Transverse colon (tissue), 4 donors: ENCODE data around the gene ZMYND11. TPM values are rescaled to one million over a fixed set of nuclear protein-coding genes. Genes with fewer than 3 reads are reported as not detected.
"Not testable (repeated sequence)": the region's sequence is repeated elsewhere in the genome, so short reads cannot be mapped to it uniquely, and the experiment has no call there.

Source experiments
- DNase-seq: peaks from one replicate; pipeline ENCODE4 v3.0.0-alpha.2; 2019
- H3K27ac ChIP-seq, 4 donors: fragments of 200-600 bp; sonication (generic); 2 replicates each; pipeline ENCODE4 v1.5.1; 2016 to 2018; ENCODE audit warnings: inconsistent platforms in 4 of 4
- H3K27me3 ChIP-seq: fragments of 200-600 bp; sonication (generic); 2 replicates; pipeline ENCODE4 v1.5.1; 2017; ENCODE audit warnings: inconsistent platforms
- H3K36me3 ChIP-seq, 4 donors: fragments of 200-600 bp; sonication (generic); 2 replicates each; pipeline ENCODE4 v1.5.1; 2017 to 2019; ENCODE audit warnings: inconsistent platforms in 4 of 4
- H3K4me1 ChIP-seq, 4 donors: fragments of 200-600 bp; sonication (generic); 2 replicates each; pipeline ENCODE4 v1.5.1; 2017 to 2020; ENCODE audit warnings: inconsistent platforms in 4 of 4
- H3K4me3 ChIP-seq, 4 donors: fragments of 200-600 bp; sonication (generic); 1 replicate in 1 of 4; 2 replicates in 3 of 4; pipeline versions ENCODE4 v1.5.1 to v1.6.1; 2017 to 2019; ENCODE audit warnings: inconsistent platforms in 4 of 4
- H3K9me3 ChIP-seq, 2 donors: fragments of 200-600 bp; sonication (generic); 2 replicates each; pipeline ENCODE4 v1.5.1; 2017 to 2019; ENCODE audit warnings: inconsistent platforms in 2 of 2
- CTCF ChIP-seq, 5 experiments: fragments of 200-600 bp in 3 of 5; fragments of 450-650 bp in 2 of 5; sonication (generic) in 3 of 5; IDR thresholded peaks; 1 replicate in 2 of 5; 2 replicates in 3 of 5; pipeline ENCODE4 v1.5.1; 2016 to 2017; ENCODE audit warnings: antibody characterized with exemption in 5 of 5, inconsistent platforms in 3 of 5, mild to moderate bottlenecking in 2 of 5, moderate library complexity in 1 of 5
- EP300 ChIP-seq: sonication (generic); formaldehyde crosslinking; IDR thresholded peaks from one replicate; pipeline ENCODE4 v1.6.1; 2017; ENCODE audit warnings: antibody characterized with exemption, low read depth
- POLR2A ChIP-seq: fragments of 450-650 bp; IDR thresholded peaks from one replicate; pipeline ENCODE4 v1.6.1; 2016; ENCODE audit warnings: antibody characterized with exemption, mild to moderate bottlenecking, moderate library complexity
- POLR2AphosphoS5 ChIP-seq, 3 donors: sonication (generic); formaldehyde crosslinking; IDR thresholded peaks; one replicate each; pipeline ENCODE4 v1.6.1; 2016; ENCODE audit warnings: antibody characterized with exemption in 3 of 3
- WGBS, 2 donors: methylation state at CpG; one replicate each; pipeline ENCODE4 v1.1.5; 2018; ENCODE audit warnings: low coverage in 1 of 2; 5-methylcytosine and 5-hydroxymethylcytosine counted together
- in situ Hi-C, 4 donors: fragments of 200-750 bp; cut with MboI; loops; one replicate each; pipeline versions ENCODE4 v1.15.0 to v1.15.1; 2017; ENCODE audit warnings: low sequenced_read_pairs in 3 of 4, low pct_ligation_motif_present in 1 of 4, low pct_unique_long_range_greater_than_20kb in 1 of 4
- intact Hi-C: fragments of 100-400 bp; cut with DNase I; formaldehyde crosslinking; loops from one replicate; pipeline ENCODE4 v1.15.1; 2023; ENCODE audit warnings: low total_unique reads
- total RNA-seq, 4 donors: library from RNA; depleted of rRNA; stranded (reverse); fragments of >200 nt; gene quantifications; one replicate each; pipeline ENCODE4 v1.1.0, GENCODE V29; 2016

Gene ZMYND11
- total RNA-seq, 4 donors from 2014 or later: 41.1 to 69.1 (median 54.2) TPM

- H3K9me3 ChIP-seq: peaks cover 0 to 10% of the 10 kb centered on the region in 2 donors
- intact Hi-C loops (no loop called here), in situ Hi-C loops (no loop called here)
- no peak overlapping the region for H3K4me3 ChIP-seq
- H3K4me1 ChIP-seq: no peaks in the 10 kb centered on the region
- no peak overlapping the region for H3K27ac ChIP-seq
- H3K36me3 ChIP-seq: peaks cover 0 to 23% (median 10%) of the 10 kb centered on the region in 4 donors
- no peak for DNase-seq
- 93 to 94% methylated on average over 1 of the region's 1 CpG for WGBS, 2 donors
- no peak for TF ChIP-seq CTCF (IDR thresholded peaks at IDR 0.05)
- TF ChIP-seq POLR2A: no peak
- no peak for TF ChIP-seq POLR2AphosphoS5 (IDR thresholded peaks at IDR 0.05)
- no peak for TF ChIP-seq EP300
- H3K27me3 ChIP-seq: no peaks in the 10 kb centered on the region
These were observed 48.9 kb downstream of the ZMYND11 start for GRCh38 chr10:184174-184573.

GRCh38 chr10:184911-185310, 49.7 kb downstream of the ZMYND11 start:
- Histone ChIP-seq H3K4me1 (no peaks in the 10 kb centered on the region), H3K4me3 (no peak overlapping the region), H3K27ac (no peak overlapping the region), H3K27me3 (no peaks in the 10 kb centered on the region), H3K36me3 (peaks cover 0 to 23% (median 10%) of the 10 kb centered on the region in 4 donors), H3K9me3 (peaks cover 0 to 10% of the 10 kb centered on the region in 2 donors)
- intact Hi-C loops: no loop called here
- in situ Hi-C loops: no loop called here
- 94 to 100% methylated on average over 5 of the region's 5 CpGs for WGBS, 2 donors
- DNase-seq: no peak
- TF ChIP-seq EP300 (no peak), POLR2AphosphoS5 (IDR thresholded peaks at IDR 0.05) (no peak), POLR2A (no peak), CTCF (IDR thresholded peaks at IDR 0.05) (no peak)

GRCh38 chr10:185571-185970, 50.3 kb downstream of the ZMYND11 start:
- H3K27me3 ChIP-seq, intact Hi-C loops, H3K4me3 ChIP-seq, in situ Hi-C loops, H3K27ac ChIP-seq, H3K4me1 ChIP-seq, DNase-seq: not testable (repeated sequence)
- H3K36me3 ChIP-seq: peaks cover 0 to 23% (median 8%) of the 10 kb centered on the region in 4 donors
- WGBS, 2 donors: 90 to 96% methylated on average over 4 to 7 of the region's 7 CpGs
- H3K9me3 ChIP-seq: peaks cover 0 to 10% of the 10 kb centered on the region in 2 donors

GRCh38 chr10:186911-187310, 51.7 kb downstream of the ZMYND11 start:
- intact Hi-C loops: no loop called here
- no peak overlapping the region for H3K27ac ChIP-seq
- H3K36me3 ChIP-seq: peaks cover 0 to 12% (median 5%) of the 10 kb centered on the region in 4 donors
- H3K27me3 ChIP-seq: no peaks in the 10 kb centered on the region
- H3K9me3 ChIP-seq: peaks cover 0 to 10% of the 10 kb centered on the region in 2 donors
- no peak for DNase-seq
- H3K4me1 ChIP-seq: no peaks in the 10 kb centered on the region
- WGBS, 2 donors: 95 to 96% methylated on average over 3 to 4 of the region's 4 CpGs
- H3K4me3 ChIP-seq: no peak overlapping the region
- in situ Hi-C loops: no loop called here
- TF ChIP-seq EP300 (no peak), POLR2AphosphoS5 (IDR thresholded peaks at IDR 0.05) (no peak), CTCF (IDR thresholded peaks at IDR 0.05) (no peak), POLR2A (no peak)

GRCh38 chr10:188546-188945, 53.3 kb downstream of the ZMYND11 start:
- intact Hi-C loops: no loop called here
- peaks cover 0 to 6% (median 2%) of the 10 kb centered on the region in 4 donors for H3K36me3 ChIP-seq
- TF ChIP-seq POLR2AphosphoS5 (IDR thresholded peaks at IDR 0.05): no peak
- no peak for TF ChIP-seq EP300
- TF ChIP-seq CTCF (IDR thresholded peaks at IDR 0.05): no peak
- no peak for TF ChIP-seq POLR2A
- H3K27me3 ChIP-seq: no peaks in the 10 kb centered on the region
- 70 to 72% methylated on average over 2 of the region's 2 CpGs for WGBS, 2 donors
- H3K27ac ChIP-seq: no peak overlapping the region
- in situ Hi-C loops: no loop called here
- H3K4me1 ChIP-seq: peaks cover 0 to 6% (median 0%) of the 10 kb centered on the region in 4 donors
- H3K4me3 ChIP-seq: no peak overlapping the region
- peaks cover 0 to 10% of the 10 kb centered on the region in 2 donors for H3K9me3 ChIP-seq
- DNase-seq: no peak
